Stimulated activated naive B cell treated with anti-CD40 and anti-IgM and Interleukin-4, amounts not matched to agents 10 μg/mL and 1 μg/mL and 100 μg/mL, for 72 hours (primary cell): ENCODE results near the gene STEEP1.
"Not testable (repeated sequence)": the region's sequence is repeated elsewhere in the genome, so short reads cannot be mapped to it uniquely, and the experiment has no call there.

Source experiments
- ATAC-seq, 2 donors: fragments of 150-1000 bp; cut with Tn5 transposase; replicated peaks; 2 replicates each; pipeline ENCODE4 v1.10.0; 2021; ENCODE audit warnings: moderate library complexity in 1 of 2
- DNase-seq: peaks from one replicate; pipeline ENCODE4 v3.0.0; 2021
- H3K27ac Mint-ChIP-seq: one replicate; pipeline ENCODE4 v1.8.0; 2022; ENCODE audit warnings: mild to moderate bottlenecking, mixed read lengths
- H3K27me3 Mint-ChIP-seq, 2 donors: one replicate each; pipeline ENCODE4 v1.8.0; 2022; ENCODE audit warnings: mixed read lengths in 2 of 2
- H3K36me3 Mint-ChIP-seq, 2 donors: one replicate each; pipeline ENCODE4 v1.8.0; 2022; ENCODE audit warnings: mixed read lengths in 2 of 2, mild to moderate bottlenecking in 1 of 2
- H3K4me1 Mint-ChIP-seq, 2 donors: one replicate each; pipeline ENCODE4 v1.8.0; 2022; ENCODE audit warnings: mixed read lengths in 2 of 2, mild to moderate bottlenecking in 1 of 2
- H3K4me3 Mint-ChIP-seq, 2 donors: one replicate each; pipeline ENCODE4 v1.8.0; 2022; ENCODE audit warnings: mild to moderate bottlenecking in 2 of 2, mixed read lengths in 2 of 2, moderate library complexity in 1 of 2
- H3K9me3 Mint-ChIP-seq, 2 donors: one replicate each; pipeline ENCODE4 v1.8.0; 2022; ENCODE audit warnings: mixed read lengths in 2 of 2, mild to moderate bottlenecking in 1 of 2

The STEEP1 gene

GRCh38 chrX:119507206-119507605 is 58.0 kb downstream of the STEEP1 start:
- Mint-ChIP-seq H3K4me1 (peaks cover 2 to 5% of the 10 kb centered on the region in 2 donors), H3K4me3 (no peak overlapping the region), H3K9me3 (no peaks in the 10 kb centered on the region), H3K27ac (no peak overlapping the region), H3K36me3 (no peaks in the 10 kb centered on the region), H3K27me3 (peaks cover 0 to 10% of the 10 kb centered on the region in 2 donors)
- no peak for DNase-seq
- no peak for ATAC-seq

- H3K9me3 Mint-ChIP-seq = no peaks in the 10 kb centered on the region
Observed at GRCh38 chrX:119505945-119506344, 59.3 kb downstream of the STEEP1 start.

GRCh38 chrX:119505145-119505544 is 60.1 kb downstream of the STEEP1 start:
- DNase-seq, H3K27ac Mint-ChIP-seq, ATAC-seq, H3K36me3 Mint-ChIP-seq, H3K4me3 Mint-ChIP-seq, H3K9me3 Mint-ChIP-seq, H3K27me3 Mint-ChIP-seq: not testable (repeated sequence)
- H3K4me1 Mint-ChIP-seq = peaks cover 5 to 14% of the 10 kb centered on the region in 2 donors

More at GRCh38 chrX:119505945-119506344, 59.3 kb downstream of the STEEP1 start:
- no peaks in the 10 kb centered on the region for H3K36me3 Mint-ChIP-seq
- H3K27me3 Mint-ChIP-seq = peaks cover 0 to 9% of the 10 kb centered on the region in 2 donors
- DNase-seq (no peak), ATAC-seq (no peak)
- no peak overlapping the region for H3K4me3 Mint-ChIP-seq
- peaks cover 4 to 9% of the 10 kb centered on the region in 2 donors for H3K4me1 Mint-ChIP-seq
- H3K27ac Mint-ChIP-seq = no peak overlapping the region

GRCh38 chrX:119503484-119503861 is 61.7 kb downstream of the STEEP1 start:
- no peak for ATAC-seq
- Mint-ChIP-seq H3K27me3 (peaks cover 0 to 4% of the 10 kb centered on the region in 2 donors), H3K27ac (no peak overlapping the region), H3K4me3 (no peak overlapping the region), H3K9me3 (no peaks in the 10 kb centered on the region), H3K4me1 (peaks cover 5 to 14% of the 10 kb centered on the region in 2 donors), H3K36me3 (no peaks in the 10 kb centered on the region)
- DNase-seq = no peak

GRCh38 chrX:119502727-119503483 is 62.3 kb downstream of the STEEP1 start:
- H3K9me3 Mint-ChIP-seq = no peaks in the 10 kb centered on the region
- H3K36me3 Mint-ChIP-seq = no peaks in the 10 kb centered on the region
- peaks cover 0 to 4% of the 10 kb centered on the region in 2 donors for H3K27me3 Mint-ChIP-seq
- H3K4me1 Mint-ChIP-seq = peaks cover 5 to 14% of the 10 kb centered on the region in 2 donors
- DNase-seq (no peak), ATAC-seq (no peak)
- H3K4me3 Mint-ChIP-seq = no peak overlapping the region
- H3K27ac Mint-ChIP-seq = peak overlapping the region; percentile 43

GRCh38 chrX:119501511-119502148 is 63.6 kb downstream of the STEEP1 start:
- DNase-seq (no peak), ATAC-seq (no peak)
- Mint-ChIP-seq H3K27ac (no peak overlapping the region), H3K4me3 (no peak overlapping the region), H3K9me3 (no peaks in the 10 kb centered on the region), H3K36me3 (no peaks in the 10 kb centered on the region), H3K4me1 (peaks cover 8 to 16% of the 10 kb centered on the region in 2 donors), H3K27me3 (peaks cover 0 to 4% of the 10 kb centered on the region in 2 donors)

- no peak overlapping the region for H3K4me3 Mint-ChIP-seq
- H3K27ac Mint-ChIP-seq = peak overlapping the region; percentile 52
- H3K36me3 Mint-ChIP-seq = no peaks in the 10 kb centered on the region
- peaks cover 0 to 4% of the 10 kb centered on the region in 2 donors for H3K27me3 Mint-ChIP-seq
- H3K4me1 Mint-ChIP-seq = peaks cover 11 to 24% of the 10 kb centered on the region in 2 donors
- ATAC-seq = no peak
- no peak for DNase-seq
- H3K9me3 Mint-ChIP-seq = no peaks in the 10 kb centered on the region
Observed at GRCh38 chrX:119500061-119500800, 65.0 kb downstream of the STEEP1 start.

- H3K4me3 Mint-ChIP-seq = no peak overlapping the region
- peaks cover 9 to 19% of the 10 kb centered on the region in 2 donors for H3K4me1 Mint-ChIP-seq
- ATAC-seq (peak; percentile 40 to 48), DNase-seq (no peak)
- H3K27me3 Mint-ChIP-seq = peaks cover 0 to 4% of the 10 kb centered on the region in 2 donors
- no peaks in the 10 kb centered on the region for H3K36me3 Mint-ChIP-seq
- no peaks in the 10 kb centered on the region for H3K9me3 Mint-ChIP-seq
- H3K27ac Mint-ChIP-seq = no peak overlapping the region
Observed at GRCh38 chrX:119497185-119497584, 68.0 kb downstream of the STEEP1 start.

- Mint-ChIP-seq H3K27ac (no peak overlapping the region), H3K36me3 (no peaks in the 10 kb centered on the region), H3K9me3 (no peaks in the 10 kb centered on the region), H3K27me3 (peaks cover 0 to 4% of the 10 kb centered on the region in 2 donors), H3K4me1 (peaks cover 8 to 16% of the 10 kb centered on the region in 2 donors), H3K4me3 (no peak overlapping the region)
- no peak for DNase-seq
- ATAC-seq = peak in 1 of 2 donors; percentile 36
Observed at GRCh38 chrX:119495734-119496726, 69.2 kb downstream of the STEEP1 start.

GRCh38 chrX:119493851-119494495 is 71.2 kb downstream of the STEEP1 start:
- not testable (repeated sequence) for H3K36me3 Mint-ChIP-seq, H3K27me3 Mint-ChIP-seq, H3K9me3 Mint-ChIP-seq, ATAC-seq, DNase-seq, H3K27ac Mint-ChIP-seq, H3K4me1 Mint-ChIP-seq, H3K4me3 Mint-ChIP-seq

- H3K27me3 Mint-ChIP-seq = peaks cover 0 to 7% of the 10 kb centered on the region in 2 donors
- no peak for DNase-seq
- no peaks in the 10 kb centered on the region for H3K36me3 Mint-ChIP-seq
- H3K4me1 Mint-ChIP-seq = peaks cover 6 to 10% of the 10 kb centered on the region in 2 donors
- H3K9me3 Mint-ChIP-seq = no peaks in the 10 kb centered on the region
- no peak for ATAC-seq
- H3K4me3 Mint-ChIP-seq = no peak overlapping the region
- no peak overlapping the region for H3K27ac Mint-ChIP-seq
Observed at GRCh38 chrX:119492463-119492862, 72.7 kb downstream of the STEEP1 start.

- Mint-ChIP-seq H3K4me1 (no peaks in the 10 kb centered on the region), H3K27ac (no peak overlapping the region), H3K27me3 (peaks cover 0 to 12% of the 10 kb centered on the region in 2 donors), H3K9me3 (no peaks in the 10 kb centered on the region), H3K4me3 (no peak overlapping the region), H3K36me3 (no peaks in the 10 kb centered on the region)
- DNase-seq (no peak), ATAC-seq (no peak)
Observed at GRCh38 chrX:119489212-119490074, 75.8 kb downstream of the STEEP1 start.
